ENCODE data around the gene GFPT2.

DNA sequence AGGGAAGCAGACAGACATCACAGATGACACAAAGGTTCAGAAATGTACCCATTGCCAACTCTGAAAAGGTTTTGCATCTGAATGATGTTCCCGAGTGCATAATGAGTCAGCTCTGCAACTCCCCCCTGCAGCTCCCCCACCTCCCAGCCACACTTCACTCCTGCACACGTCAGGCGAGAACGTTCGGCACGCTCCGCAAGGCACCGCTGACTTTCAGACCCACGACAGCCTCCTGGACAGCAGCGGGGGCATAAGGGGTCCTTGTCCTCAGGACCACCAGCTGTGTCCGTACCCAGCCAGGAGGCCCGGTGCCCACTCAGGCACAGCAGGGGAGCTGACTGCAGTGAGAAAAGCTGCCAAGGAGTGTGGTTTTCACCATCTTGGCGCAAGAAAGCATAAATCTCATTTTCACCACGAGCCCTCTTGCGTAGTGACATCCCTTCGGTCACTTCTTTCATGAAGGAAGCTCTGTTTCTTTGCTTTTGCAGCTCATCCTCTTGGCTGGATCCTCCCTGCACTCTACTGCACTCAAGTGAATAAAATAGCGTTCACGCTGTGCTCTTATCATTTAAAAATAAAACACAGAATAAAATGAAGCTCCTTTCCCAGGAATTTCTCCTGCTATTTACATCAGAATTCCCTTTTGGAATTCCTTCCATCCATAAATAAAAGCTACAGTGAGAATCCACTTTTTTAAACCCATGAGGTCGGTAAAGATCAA, 9.9 kb downstream of the GFPT2 start:
- TF ChIP-seq PCBP2 (IDR thresholded peaks at IDR 0.05; ENCODE audit: low read depth, low read length, poor library complexity, severe bottlenecking), result no peak
- TF ChIP-seq, protein P1, sequence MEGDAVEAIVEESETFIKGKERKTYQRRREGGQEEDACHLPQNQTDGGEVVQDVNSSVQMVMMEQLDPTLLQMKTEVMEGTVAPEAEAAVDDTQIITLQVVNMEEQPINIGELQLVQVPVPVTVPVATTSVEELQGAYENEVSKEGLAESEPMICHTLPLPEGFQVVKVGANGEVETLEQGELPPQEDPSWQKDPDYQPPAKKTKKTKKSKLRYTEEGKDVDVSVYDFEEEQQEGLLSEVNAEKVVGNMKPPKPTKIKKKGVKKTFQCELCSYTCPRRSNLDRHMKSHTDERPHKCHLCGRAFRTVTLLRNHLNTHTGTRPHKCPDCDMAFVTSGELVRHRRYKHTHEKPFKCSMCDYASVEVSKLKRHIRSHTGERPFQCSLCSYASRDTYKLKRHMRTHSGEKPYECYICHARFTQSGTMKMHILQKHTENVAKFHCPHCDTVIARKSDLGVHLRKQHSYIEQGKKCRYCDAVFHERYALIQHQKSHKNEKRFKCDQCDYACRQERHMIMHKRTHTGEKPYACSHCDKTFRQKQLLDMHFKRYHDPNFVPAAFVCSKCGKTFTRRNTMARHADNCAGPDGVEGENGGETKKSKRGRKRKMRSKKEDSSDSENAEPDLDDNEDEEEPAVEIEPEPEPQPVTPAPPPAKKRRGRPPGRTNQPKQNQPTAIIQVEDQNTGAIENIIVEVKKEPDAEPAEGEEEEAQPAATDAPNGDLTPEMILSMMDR (IDR thresholded peaks at IDR 0.05 in 2 of 3, conservative IDR thresholded peaks at IDR 0.05 in 1 of 3; ENCODE audit: insufficient read depth in 2 of 3, low read depth in 1 of 3, low read length in 3 of 3), result no peak
- no peak for TF ChIP-seq NR3C1 (CRISPR knock-in tag; IDR thresholded peaks at IDR 0.05)
- TF ChIP-seq POLR2A (conservative IDR thresholded peaks at IDR 0.05), result no peak
- TF ChIP-seq, protein P2, sequence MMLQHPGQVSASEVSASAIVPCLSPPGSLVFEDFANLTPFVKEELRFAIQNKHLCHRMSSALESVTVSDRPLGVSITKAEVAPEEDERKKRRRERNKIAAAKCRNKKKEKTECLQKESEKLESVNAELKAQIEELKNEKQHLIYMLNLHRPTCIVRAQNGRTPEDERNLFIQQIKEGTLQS (IDR thresholded peaks at IDR 0.05), result no peak
- TF ChIP-seq, protein P2 (CRISPR knock-in tag; conservative IDR thresholded peaks at IDR 0.05), result no peak

All from K562 (cell line).